ENCODE measurements around the gene UBE2V1. TPM values are rescaled to one million over a fixed set of nuclear protein-coding genes. Genes with fewer than 3 reads are reported as not detected.
A peak's percentile ranks its signal among the peaks of the same experiment; 100 is the strongest.

Gene UBE2V1
- total and polyA plus RNA-seq, 2 donors (not counting 3 experiments of a cell fraction or from before 2014, with no cell fraction given): 145 to 156 TPM

GRCh38 chr20:50085146-50085480 lies 27.8 kb downstream of the UBE2V1 start:
- Histone ChIP-seq H3K9ac (replicated peaks; ENCODE audit: extremely low read depth, insufficient read depth, low read length) (peak overlapping the region; percentile 70), H3K36me3 (ENCODE audit: control insufficient read depth in 2 of 2, extremely low read depth in 1 of 2, insufficient read depth in 2 of 2, low read length in 2 of 2) (peaks cover 4 to 14% of the 10 kb centered on the region in 2 experiments), H4K20me1 (replicated peaks; ENCODE audit: control insufficient read depth, extremely low read depth, insufficient read depth, low read length) (no peaks in the 10 kb centered on the region), H3K4me3 (replicated peaks in 1 of 3; ENCODE audit: insufficient read depth in 1 of 3, low read depth in 1 of 3, low read length in 3 of 3) (no peak overlapping the region), H3K4me2 (ENCODE audit: insufficient read depth, low read length) (no peak overlapping the region), H2AFZ (ENCODE audit: low read depth, low read length) (no peak overlapping the region), H3K4me1 (ENCODE audit: control insufficient read depth, extremely low read depth, insufficient read depth, low read length) (peaks cover 19% of the 10 kb centered on the region), H3K27me3 (ENCODE audit: control insufficient read depth in 2 of 2, insufficient read depth in 2 of 2, low read length in 2 of 2) (no peaks in the 10 kb centered on the region), H3K79me2 (ENCODE audit: control insufficient read depth, insufficient read depth, low read length) (peaks cover 24% of the 10 kb centered on the region), H3K9me1 (replicated peaks; ENCODE audit: control insufficient read depth, extremely low read depth, insufficient read depth, low read length) (no peaks in the 10 kb centered on the region), H3K9me3 (replicated peaks; ENCODE audit: control insufficient read depth, insufficient read depth, low read length) (no peaks in the 10 kb centered on the region), H3K27ac (ENCODE audit: insufficient read depth, low read depth, low read length) (peak overlapping the region; percentile 91)
- no TSS peak for BruUV-seq (replicated peaks)
- DNase-seq (ENCODE audit: low read depth, low spot score): no peak
- dilution Hi-C loops (cut with MboI; ENCODE audit: extremely low pct_ligation_motif_present, low sequenced_read_pairs): no loop called here
- TF ChIP-seq MYC (IDR thresholded peaks at IDR 0.05; ENCODE audit: low read depth, low read length) (no peak), FOS (IDR thresholded peaks at IDR 0.05; ENCODE audit: borderline replicate concordance, insufficient read depth, low read length) (no peak), CTCF (IDR thresholded peaks at IDR 0.05; ENCODE audit: extremely low read depth in 1 of 2, insufficient read depth in 1 of 2, low read depth in 1 of 2, low read length in 2 of 2) (no peak), EZH2 (IDR thresholded peaks at IDR 0.05; ENCODE audit: borderline replicate concordance, low read depth, low read length, severe bottlenecking) (no peak), JUN (IDR thresholded peaks at IDR 0.05; ENCODE audit: borderline replicate concordance, insufficient read depth, insufficient read length, low read depth) (no peak), GATA2 (IDR thresholded peaks at IDR 0.05; ENCODE audit: insufficient read depth, insufficient read length, low read depth, low read length) (no peak), POLR2AphosphoS5 (IDR thresholded peaks at IDR 0.05; ENCODE audit: insufficient read depth, low read depth, low read length) (no peak), POLR2A (IDR thresholded peaks at IDR 0.05; ENCODE audit: low read depth, low read length) (no peak)
- TF ChIP-seq, protein P1, sequence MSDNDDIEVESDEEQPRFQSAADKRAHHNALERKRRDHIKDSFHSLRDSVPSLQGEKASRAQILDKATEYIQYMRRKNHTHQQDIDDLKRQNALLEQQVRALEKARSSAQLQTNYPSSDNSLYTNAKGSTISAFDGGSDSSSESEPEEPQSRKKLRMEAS (IDR thresholded peaks at IDR 0.05; ENCODE audit: insufficient read depth, insufficient read length): no peak
- ChIA-PET POLR2A (interaction anchor here (0.5 to 1.6 kb wide), 2 partner anchors 14 to 82 kb away, joined by 3 to 4 read pairs; no protein-coding TSS in a partner anchor), CTCF (interaction anchor here (0.6 to 5.3 kb wide), 22 partner anchors 9 to 197 kb away, joined by 3 to 95 read pairs (median 8); no protein-coding TSS in a partner anchor)
- FAIRE-seq: no peak
- intact Hi-C loops (cut with micrococcal nuclease): loop anchor here (1.0 to 2.0 kb wide), 3 partner anchors 14 to 106 kb away; no protein-coding TSS in a partner anchor

All from endothelial cell of umbilical vein (primary cell).